ENCODE data around the gene RPP14.

GRCh38 chr3:58272891-58273290 is 33.2 kb upstream of the RPP14 start:
- TF ChIP-seq POLR2A (IDR thresholded peaks at IDR 0.05) (no peak), CTCF (IDR thresholded peaks at IDR 0.05) (no peak), EP300 (IDR thresholded peaks at IDR 0.05; ENCODE audit: low read depth) (no peak)
